K562 (cell line): ENCODE results near the gene TPD52L1. TPM values are rescaled to one million over a fixed set of nuclear protein-coding genes. Genes with fewer than 3 reads are reported as not detected.

Source experiments
- C11orf30 ChIP-seq: fragments of 450-650 bp; IDR thresholded peaks from 2 replicates; pipeline ENCODE4 v1.6.1; 2016; ENCODE audit warnings: low read depth, mild to moderate bottlenecking
- CBX3 ChIP-seq, 2 experiments: IDR thresholded peaks; 1 replicate in 1 of 2; 2 replicates in 1 of 2; pipeline ENCODE4 v1.6.1; 2012; ENCODE audit warnings: inconsistent platforms in 2 of 2, low read length in 2 of 2, borderline replicate concordance in 1 of 2, control low read depth in 1 of 2
- CC2D1A ChIP-seq: fragments of 450-650 bp; IDR thresholded peaks from 2 replicates; pipeline ENCODE4 v1.6.1; 2017; ENCODE audit warnings: mild to moderate bottlenecking
- CEBPG ChIP-seq, 3 experiments: fragments of 200-800 bp in 1 of 3; sonication (Bioruptor generic) in 1 of 3; sonication (generic) in 1 of 3; formaldehyde crosslinking in 1 of 3; IDR thresholded peaks in 2 of 3; conservative IDR thresholded peaks in 1 of 3; 2 replicates each; pipeline versions ENCODE4 v1.6.1 to v1.8.0; 2016 to 2022; ENCODE audit warnings: missing compliant biosample characterization in 2 of 3, missing genetic modification characterization in 2 of 3, mild to moderate bottlenecking in 1 of 3, missing genetic modification reagents in 1 of 3
- CTBP1 ChIP-seq: fragments of 450-650 bp; IDR thresholded peaks from 2 replicates; pipeline ENCODE4 v1.6.1; 2016; ENCODE audit warnings: borderline replicate concordance
- E2F3 ChIP-seq: fragments of 250-450 bp; sonication (Bioruptor Pico); IDR thresholded peaks from 2 replicates; pipeline ENCODE4 v1.4.0; 2020; ENCODE audit warnings: mild to moderate bottlenecking
- GTF2F1 ChIP-seq: IDR thresholded peaks from 2 replicates; pipeline ENCODE4 v1.6.1; 2011; ENCODE audit warnings: low read depth, low read length, improper control_type of control experiment
- HSF4 ChIP-seq: fragments of 250-450 bp; sonication (Bioruptor Pico); IDR thresholded peaks from 2 replicates; pipeline ENCODE4 v2.1.2; 2022; ENCODE audit warnings: mild to moderate bottlenecking, moderate library complexity, borderline replicate concordance
- KLF13 ChIP-seq: fragments of 450-650 bp; IDR thresholded peaks from 2 replicates; pipeline ENCODE4 v1.6.1; 2016; ENCODE audit warnings: missing genetic modification characterization, low read depth, mild to moderate bottlenecking, missing compliant biosample characterization, moderate library complexity, borderline replicate concordance
- MIER1 ChIP-seq: fragments of 450-650 bp; IDR thresholded peaks from 2 replicates; pipeline ENCODE4 v1.6.1; 2016; ENCODE audit warnings: antibody characterized with exemption, mild to moderate bottlenecking, low read depth
- NCOR1 ChIP-seq: fragments of 450-650 bp; IDR thresholded peaks from 2 replicates; pipeline ENCODE4 v1.6.1; 2016; ENCODE audit warnings: mild to moderate bottlenecking, moderate library complexity
- NFATC3 ChIP-seq: fragments of 450-650 bp; IDR thresholded peaks from 2 replicates; pipeline ENCODE4 v1.6.1; 2017; ENCODE audit warnings: mild to moderate bottlenecking
- PHB2 ChIP-seq: fragments of 450-650 bp; IDR thresholded peaks from 2 replicates; pipeline ENCODE4 v1.6.1; 2017; ENCODE audit warnings: low read depth
- RB1 ChIP-seq: fragments of 450-650 bp; IDR thresholded peaks from 2 replicates; pipeline ENCODE4 v1.6.1; 2017; ENCODE audit warnings: low read depth, mild to moderate bottlenecking
- SRSF3 ChIP-seq: fragments of 200-400 bp; formaldehyde crosslinking; IDR thresholded peaks from 2 replicates; pipeline ENCODE4 v1.6.1; 2016; ENCODE audit warnings: mild to moderate bottlenecking, low read length, moderate library complexity; ENCODE audit not compliant: insufficient read depth
- SUPT5H ChIP-seq: fragments of 450-650 bp; IDR thresholded peaks from 2 replicates; pipeline ENCODE4 v1.6.1; 2016
- TCF7L2 ChIP-seq: fragments of 150-350 bp; IDR thresholded peaks from 2 replicates; pipeline ENCODE4 v1.6.1; 2016; ENCODE audit warnings: low read depth, mild to moderate bottlenecking, low read length, moderate library complexity
- YY1 ChIP-seq, 3 experiments: IDR thresholded peaks; 2 replicates each; pipeline ENCODE4 v1.6.1; 2011; ENCODE audit warnings: low read length in 2 of 3, mild to moderate bottlenecking in 2 of 3, moderate library complexity in 2 of 3, borderline replicate concordance in 1 of 3, control low read depth in 1 of 3, low read depth in 1 of 3; ENCODE audit not compliant: insufficient read depth in 3 of 3, insufficient replicate concordance in 2 of 3, control insufficient read depth in 1 of 3, insufficient read length in 1 of 3; ENCODE audit errors: extremely low read depth in 1 of 3
- ZC3H4 ChIP-seq: sonication (generic); formaldehyde crosslinking; IDR thresholded peaks from 2 replicates; pipeline ENCODE4 v1.9.0; 2021; ENCODE audit warnings: missing genetic modification reagents, borderline replicate concordance
- ZNF695 ChIP-seq: fragments of 450-650 bp; formaldehyde crosslinking; IDR thresholded peaks from 2 replicates; pipeline ENCODE4 v1.4.0; 2020; ENCODE audit warnings: mild to moderate bottlenecking, moderate library complexity
- polyA plus RNA-seq, 8 experiments: library from polyadenylated mRNA; depleted of rRNA in 4 of 8; stranded (reverse) in 5 of 8; unstranded in 3 of 8; fragments of >200 nt; fragmentation: Nextera tagmentation in 2 of 8; fragmentation: Illumina TruSeq in 1 of 8; extraction: Ambion mirVana in 2 of 8; extraction: Trizol in 1 of 8; gene quantifications; 2 replicates each; pipeline versions ENCODE4 v1.2.1 to v1.2.3, GENCODE V29; 2011 to 2014; ENCODE audit warnings: inconsistent platforms in 1 of 8, missing spikeins in 1 of 8
- total RNA-seq, 7 experiments: library from RNA; depleted of rRNA in 6 of 7; stranded (reverse); fragments of >200 nt in 6 of 7; fragmentation: Illumina TruSeq in 2 of 7; extraction: Trizol in 2 of 7; gene quantifications; 2 replicates each; pipeline versions ENCODE4 v1.2.1 to v1.2.3, GENCODE V29; 2011 to 2021; ENCODE audit warnings: low replicate concordance in 1 of 7
- TF ChIP-seq, protein P1 (sequence below): sonication (generic); formaldehyde crosslinking; IDR thresholded peaks from 2 replicates; pipeline ENCODE4 v1.8.1; 2023; ENCODE audit warnings: mild to moderate bottlenecking, missing genetic modification reagents
- TF ChIP-seq, protein P2 (sequence below): fragments of 250-450 bp; sonication (Bioruptor Pico); IDR thresholded peaks from 2 replicates; pipeline ENCODE4 v1.5.0; 2020; ENCODE audit warnings: mild to moderate bottlenecking
- TF ChIP-seq, protein P3 (sequence below): fragments of 450-650 bp; IDR thresholded peaks from 2 replicates; pipeline ENCODE4 v1.6.1; 2018; ENCODE audit warnings: mild to moderate bottlenecking, low read depth; ENCODE audit not compliant: partially characterized antibody

Gene TPD52L1
- total and polyA plus RNA-seq, 9 of the 15 experiments (the other 6 are each of a cell fraction or from before 2014, with no cell fraction given) = 12.9 to 149 (median 75.7) TPM

DNA sequence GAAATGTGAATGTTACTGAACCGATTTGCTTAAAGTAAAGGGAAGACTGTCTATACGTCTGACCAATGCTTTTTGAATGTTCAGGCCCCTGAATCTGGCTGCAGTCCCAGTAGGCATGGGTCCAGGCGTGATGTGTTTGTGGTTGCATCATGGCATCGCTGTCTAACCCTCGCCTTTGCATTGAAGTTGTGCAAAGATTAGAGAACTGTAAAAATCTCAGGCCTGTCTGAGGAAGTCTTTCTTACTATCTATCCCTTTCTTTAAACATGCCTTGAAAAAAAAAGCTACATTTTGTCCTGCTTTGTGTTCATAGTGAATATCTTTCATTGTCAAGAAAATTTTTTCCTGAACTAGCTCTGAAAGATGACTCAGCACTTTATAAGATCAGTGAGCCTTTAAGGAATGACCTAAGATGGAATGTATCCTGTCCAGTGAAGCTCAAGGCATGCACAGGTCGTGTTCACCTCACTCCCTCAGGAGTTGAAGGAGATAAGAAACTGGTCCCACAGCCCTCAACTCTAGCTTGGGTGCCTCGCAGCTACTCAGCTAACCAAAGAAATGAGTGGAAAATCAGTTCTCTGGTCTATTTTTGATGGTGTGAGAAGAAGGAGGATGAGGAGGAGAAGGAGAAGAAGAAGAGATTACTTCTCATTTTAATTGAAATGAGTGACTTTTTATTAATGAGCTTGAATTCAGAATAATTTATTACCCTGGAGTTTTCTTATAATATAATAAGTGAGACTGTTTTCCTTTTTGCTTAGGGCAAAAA lies 48.6 kb downstream of the TPD52L1 start (continued):
- TF ChIP-seq CEBPG (CRISPR knock-in tag; IDR thresholded peaks at IDR 0.05) = peak; percentile 92
- TF ChIP-seq CEBPG (tag; conservative IDR thresholded peaks at IDR 0.05 in 1 of 2, IDR thresholded peaks at IDR 0.05 in 1 of 2) = peak; percentile 96 to 97
- no peak for TF ChIP-seq KLF13
- no peak for TF ChIP-seq GTF2F1
- TF ChIP-seq HSF4 (CRISPR knock-in tag) = no peak
- TF ChIP-seq SRSF3 = no peak
- TF ChIP-seq, protein P1, sequence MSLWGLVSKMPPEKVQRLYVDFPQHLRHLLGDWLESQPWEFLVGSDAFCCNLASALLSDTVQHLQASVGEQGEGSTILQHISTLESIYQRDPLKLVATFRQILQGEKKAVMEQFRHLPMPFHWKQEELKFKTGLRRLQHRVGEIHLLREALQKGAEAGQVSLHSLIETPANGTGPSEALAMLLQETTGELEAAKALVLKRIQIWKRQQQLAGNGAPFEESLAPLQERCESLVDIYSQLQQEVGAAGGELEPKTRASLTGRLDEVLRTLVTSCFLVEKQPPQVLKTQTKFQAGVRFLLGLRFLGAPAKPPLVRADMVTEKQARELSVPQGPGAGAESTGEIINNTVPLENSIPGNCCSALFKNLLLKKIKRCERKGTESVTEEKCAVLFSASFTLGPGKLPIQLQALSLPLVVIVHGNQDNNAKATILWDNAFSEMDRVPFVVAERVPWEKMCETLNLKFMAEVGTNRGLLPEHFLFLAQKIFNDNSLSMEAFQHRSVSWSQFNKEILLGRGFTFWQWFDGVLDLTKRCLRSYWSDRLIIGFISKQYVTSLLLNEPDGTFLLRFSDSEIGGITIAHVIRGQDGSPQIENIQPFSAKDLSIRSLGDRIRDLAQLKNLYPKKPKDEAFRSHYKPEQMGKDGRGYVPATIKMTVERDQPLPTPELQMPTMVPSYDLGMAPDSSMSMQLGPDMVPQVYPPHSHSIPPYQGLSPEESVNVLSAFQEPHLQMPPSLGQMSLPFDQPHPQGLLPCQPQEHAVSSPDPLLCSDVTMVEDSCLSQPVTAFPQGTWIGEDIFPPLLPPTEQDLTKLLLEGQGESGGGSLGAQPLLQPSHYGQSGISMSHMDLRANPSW (CRISPR knock-in tag) = no peak
- no peak for TF ChIP-seq NFATC3
- TF ChIP-seq, protein P2, sequence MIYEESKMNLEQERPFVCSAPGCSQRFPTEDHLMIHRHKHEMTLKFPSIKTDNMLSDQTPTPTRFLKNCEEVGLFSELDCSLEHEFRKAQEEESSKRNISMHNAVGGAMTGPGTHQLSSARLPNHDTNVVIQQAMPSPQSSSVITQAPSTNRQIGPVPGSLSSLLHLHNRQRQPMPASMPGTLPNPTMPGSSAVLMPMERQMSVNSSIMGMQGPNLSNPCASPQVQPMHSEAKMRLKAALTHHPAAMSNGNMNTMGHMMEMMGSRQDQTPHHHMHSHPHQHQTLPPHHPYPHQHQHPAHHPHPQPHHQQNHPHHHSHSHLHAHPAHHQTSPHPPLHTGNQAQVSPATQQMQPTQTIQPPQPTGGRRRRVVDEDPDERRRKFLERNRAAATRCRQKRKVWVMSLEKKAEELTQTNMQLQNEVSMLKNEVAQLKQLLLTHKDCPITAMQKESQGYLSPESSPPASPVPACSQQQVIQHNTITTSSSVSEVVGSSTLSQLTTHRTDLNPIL (CRISPR knock-in tag) = no peak
- no peak for TF ChIP-seq E2F3 (CRISPR knock-in tag)
- TF ChIP-seq, protein P3, sequence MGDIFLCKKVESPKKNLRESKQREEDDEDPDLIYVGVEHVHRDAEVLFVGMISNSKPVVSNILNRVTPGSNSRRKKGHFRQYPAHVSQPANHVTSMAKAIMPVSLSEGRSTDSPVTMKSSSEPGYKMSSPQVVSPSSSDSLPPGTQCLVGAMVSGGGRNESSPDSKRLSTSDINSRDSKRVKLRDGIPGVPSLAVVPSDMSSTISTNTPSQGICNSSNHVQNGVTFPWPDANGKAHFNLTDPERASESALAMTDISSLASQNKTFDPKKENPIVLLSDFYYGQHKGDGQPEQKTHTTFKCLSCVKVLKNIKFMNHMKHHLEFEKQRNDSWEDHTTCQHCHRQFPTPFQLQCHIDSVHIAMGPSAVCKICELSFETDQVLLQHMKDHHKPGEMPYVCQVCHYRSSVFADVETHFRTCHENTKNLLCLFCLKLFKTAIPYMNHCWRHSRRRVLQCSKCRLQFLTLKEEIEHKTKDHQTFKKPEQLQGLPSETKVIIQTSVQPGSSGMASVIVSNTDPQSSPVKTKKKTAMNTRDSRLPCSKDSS = no peak
- no peak for TF ChIP-seq ZNF695
- TF ChIP-seq MIER1 = no peak
- peak in 1 of 3 experiments; percentile 15 for TF ChIP-seq YY1 (IDR thresholded peaks at IDR 0.05; ENCODE audit: borderline replicate concordance in 1 of 3, control insufficient read depth in 1 of 3, extremely low read depth in 1 of 3, insufficient read depth in 3 of 3, insufficient read length in 1 of 3, insufficient replicate concordance in 2 of 3, low read depth in 1 of 3, low read length in 2 of 3)
- no peak for TF ChIP-seq CC2D1A
- TF ChIP-seq C11orf30 = peak; percentile 99
- peak; percentile 97 for TF ChIP-seq CTBP1
- TF ChIP-seq TCF7L2 = no peak
- no peak for TF ChIP-seq SUPT5H
- TF ChIP-seq CBX3 (IDR thresholded peaks at IDR 0.05; ENCODE audit: borderline replicate concordance in 1 of 2, low read length in 2 of 2) = no peak
- no peak for TF ChIP-seq RB1
- no peak for TF ChIP-seq PHB2
- no peak for TF ChIP-seq NCOR1
- no peak for TF ChIP-seq ZC3H4
